GM21526 (cell line): Measurements from ENCODE around the gene RSRC1.

Experiments used
- ATAC-seq: cut with Tn5 transposase; IDR thresholded peaks from one replicate; pipeline ENCODE4 v1.9.1; 2021; ENCODE audit warnings: moderate library complexity; ENCODE audit not compliant: unreplicated experiment, low FRiP score

RSRC1 gene

GRCh38 chr3:158563076-158563475 lies 453.2 kb downstream of the RSRC1 start:
- ATAC-seq, result no peak

GRCh38 chr3:158565076-158565475 lies 455.2 kb downstream of the RSRC1 start:
- no peak for ATAC-seq

DNA sequence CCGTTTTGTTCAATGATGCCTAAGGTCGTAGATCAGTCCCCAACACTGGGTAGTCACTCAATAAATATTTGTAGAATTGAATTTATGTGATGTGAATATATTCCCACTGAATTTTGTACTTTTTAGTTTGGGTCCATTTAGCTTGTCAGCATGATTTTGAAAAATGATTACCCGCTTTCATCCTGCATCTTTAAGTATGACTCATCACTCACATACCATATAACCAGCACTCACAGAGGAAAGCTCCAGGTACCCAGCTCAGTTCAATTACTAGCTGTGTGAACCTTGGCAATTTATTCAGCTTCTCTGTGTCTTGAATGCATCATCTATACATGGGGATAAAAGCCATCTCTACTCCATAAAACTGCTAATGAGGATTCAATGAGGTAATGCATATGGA lies 458.9 kb downstream of the RSRC1 start:
- no peak for ATAC-seq

DNA sequence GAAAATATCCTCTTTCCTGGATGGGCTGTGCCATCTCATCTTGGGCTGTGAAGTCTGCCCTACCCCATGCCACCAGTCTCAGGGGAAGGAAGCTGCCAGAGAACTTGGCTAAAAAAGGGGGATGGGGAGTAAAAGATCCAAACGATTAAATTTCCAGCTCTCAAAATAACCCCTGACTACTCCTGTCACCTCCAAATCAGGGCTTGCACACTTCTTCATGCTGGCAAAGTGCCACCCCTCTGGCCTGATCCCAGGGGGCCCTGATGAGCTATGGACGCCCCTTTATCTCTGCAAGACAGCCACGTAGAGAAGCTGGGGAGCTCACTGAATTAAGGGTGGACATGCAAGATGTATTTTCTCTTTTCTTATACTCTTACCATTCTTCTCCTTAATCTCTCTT lies 459.9 kb downstream of the RSRC1 start:
- no peak for ATAC-seq

- peak; percentile 100 for ATAC-seq
Measured at GRCh38 chr3:158570999-158571702, 461.3 kb downstream of the RSRC1 start, which contains the start of gene MLF1. MLF1 (plus strand) TSS chr3:158571194; CDS start chr3:158571301, 107 bp downstream.

- ATAC-seq, result no peak
Measured at GRCh38 chr3:158571969-158572765, 462.3 kb downstream of the RSRC1 start.

DNA sequence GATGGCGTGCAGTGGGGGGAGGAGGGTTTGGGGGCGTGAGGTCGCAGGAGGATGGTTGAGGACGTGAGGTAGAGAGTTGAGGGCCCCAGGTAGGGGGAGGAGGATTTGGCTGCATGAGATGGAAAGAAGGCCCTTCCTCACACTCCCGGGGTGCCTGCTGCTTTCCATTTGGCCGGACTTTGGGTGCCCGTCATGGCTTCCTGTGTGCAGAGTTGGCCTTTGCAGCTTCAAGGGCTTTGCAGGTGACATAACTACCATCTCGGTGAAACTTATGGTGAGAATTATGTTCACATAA lies 462.8 kb downstream of the RSRC1 start:
- no peak for ATAC-seq

DNA sequence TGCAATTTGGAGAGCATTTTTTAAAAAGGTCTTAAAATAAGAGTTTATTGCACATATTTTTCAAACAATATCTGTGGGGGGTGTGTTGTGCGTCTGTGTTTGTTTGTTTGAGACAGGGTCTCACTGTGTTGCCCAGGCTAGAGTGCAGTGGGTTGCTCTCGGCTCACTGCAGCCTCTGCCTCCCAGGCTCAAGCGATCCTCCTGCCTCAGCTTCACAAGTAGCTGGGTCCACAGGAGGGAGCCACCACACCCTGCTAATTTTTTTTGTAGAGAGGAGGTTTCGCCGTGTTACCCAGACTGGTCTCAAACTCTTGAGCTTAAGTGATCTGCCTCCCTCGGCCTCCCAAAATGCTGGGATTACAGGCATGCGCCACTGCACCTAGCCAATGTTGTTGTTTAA lies 463.8 kb downstream of the RSRC1 start:
- no peak for ATAC-seq

DNA sequence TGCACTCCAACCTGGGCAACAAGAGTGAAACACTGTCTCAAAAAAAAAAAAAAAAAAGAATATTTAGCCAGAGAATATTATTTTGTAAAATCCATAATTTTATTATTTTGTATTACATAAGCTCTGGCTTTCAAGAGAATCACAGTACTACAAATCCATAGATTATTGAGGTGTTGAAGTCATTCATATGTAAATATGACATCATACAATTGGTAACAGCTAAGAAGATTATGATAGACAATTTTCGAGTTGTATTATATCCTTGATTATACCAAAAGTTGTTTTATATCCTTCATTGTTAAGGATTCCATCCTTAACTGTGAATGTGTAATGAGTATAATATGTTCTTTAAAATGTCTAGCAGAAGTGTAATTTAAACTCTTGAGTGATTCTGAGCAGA lies 464.8 kb downstream of the RSRC1 start:
- ATAC-seq, result no peak

- ATAC-seq, result no peak
Measured at GRCh38 chr3:158590223-158590622, 480.3 kb downstream of the RSRC1 start.
